Neural cell (in vitro differentiated cells): Measurements from ENCODE around the gene RAD23B.

Source experiments
- CTCF ChIP-seq: fragments of 450-650 bp; IDR thresholded peaks from 2 replicates; pipeline ENCODE4 v1.5.1; 2014; ENCODE audit warnings: antibody characterized with exemption, mild to moderate bottlenecking, moderate library complexity; ENCODE audit not compliant: poor library complexity, severe bottlenecking
- EP300 ChIP-seq: fragments of 450-650 bp; conservative IDR thresholded peaks from 2 replicates; pipeline ENCODE4 v1.6.1; 2014; ENCODE audit warnings: antibody characterized with exemption, mild to moderate bottlenecking, moderate library complexity; ENCODE audit not compliant: poor library complexity, severe bottlenecking
- EZH2 ChIP-seq: fragments of 200-600, 300-800 bp; shearing (Covaris generic), sonication (generic); IDR thresholded peaks from 2 replicates; pipeline ENCODE4 v1.6.1; 2014; ENCODE audit warnings: antibody characterized with exemption, low read length, borderline replicate concordance, mild to moderate bottlenecking; ENCODE audit not compliant: insufficient read depth, poor library complexity, severe bottlenecking
- MXI1 ChIP-seq: fragments of 450-650 bp; conservative IDR thresholded peaks from 2 replicates; pipeline ENCODE4 v1.6.1; 2014; ENCODE audit warnings: antibody characterized with exemption, mild to moderate bottlenecking; ENCODE audit not compliant: poor library complexity, severe bottlenecking
- POLR2AphosphoS5 ChIP-seq: IDR thresholded peaks from 2 replicates; pipeline ENCODE4 v1.6.1; 2012
- RAD21 ChIP-seq: fragments of 450-650 bp; conservative IDR thresholded peaks from 2 replicates; pipeline ENCODE4 v1.6.1; 2014; ENCODE audit warnings: antibody characterized with exemption, mild to moderate bottlenecking, moderate library complexity
- REST ChIP-seq: IDR thresholded peaks from 2 replicates; pipeline ENCODE4 v1.6.1; 2012; ENCODE audit warnings: borderline replicate concordance
- SMC3 ChIP-seq: fragments of 450-650 bp; conservative IDR thresholded peaks from 2 replicates; pipeline ENCODE4 v1.6.1; 2014; ENCODE audit warnings: antibody characterized with exemption, mild to moderate bottlenecking, moderate library complexity; ENCODE audit not compliant: poor library complexity
- TAF1 ChIP-seq: IDR thresholded peaks from 2 replicates; pipeline ENCODE4 v1.6.1; 2012; ENCODE audit warnings: low read depth

- no peak for TF ChIP-seq TAF1
- TF ChIP-seq MXI1, result no peak
- no peak for TF ChIP-seq POLR2AphosphoS5
- no peak for TF ChIP-seq RAD21
- TF ChIP-seq CTCF, result no peak
- no peak for TF ChIP-seq EZH2
- no peak for TF ChIP-seq REST
- no peak for TF ChIP-seq SMC3
- no peak for TF ChIP-seq EP300
Observed at GRCh38 chr9:107285286-107285685, 2.2 kb downstream of the RAD23B start.
